Adipocyte (in vitro differentiated cells): ENCODE measurements around the gene CXCR3.
"Not testable (repeated sequence)": the region's sequence is repeated elsewhere in the genome, so short reads cannot be mapped to it uniquely, and the experiment has no call there.

Experiments used
- DNase-seq: peaks from one replicate; pipeline ENCODE4 v3.0.0-alpha.2; 2015; ENCODE audit warnings: low read depth
- H3K27me3 ChIP-seq: replicated peaks from 2 replicates; pipeline ENCODE4 v1.7.0; 2013; ENCODE audit warnings: mild to moderate bottlenecking, low read length, moderate library complexity; ENCODE audit not compliant: control insufficient read depth, insufficient read depth
- H3K36me3 ChIP-seq: 2 replicates; pipeline ENCODE4 v1.7.0; 2013; ENCODE audit warnings: low read length, mild to moderate bottlenecking, moderate library complexity; ENCODE audit not compliant: control insufficient read depth, insufficient read depth, severe bottlenecking
- H3K4me1 ChIP-seq: 2 replicates; pipeline ENCODE4 v1.7.0; 2013; ENCODE audit warnings: mild to moderate bottlenecking, low read length, moderate library complexity; ENCODE audit not compliant: control insufficient read depth, insufficient read depth
- H3K4me3 ChIP-seq: 2 replicates; pipeline ENCODE4 v1.7.0; 2013; ENCODE audit warnings: mild to moderate bottlenecking, low read length, moderate library complexity
- H3K9ac ChIP-seq: 2 replicates; pipeline ENCODE4 v1.7.0; 2013; ENCODE audit warnings: mild to moderate bottlenecking, low read length, moderate library complexity
- H3K9me3 ChIP-seq: 2 replicates; pipeline ENCODE4 v1.7.0; 2013; ENCODE audit warnings: mild to moderate bottlenecking, low read length, moderate library complexity; ENCODE audit not compliant: control insufficient read depth

CXCR3 gene

GRCh38 chrX:71618303-71618721, at the start of gene CXCR3:
Gene CXCR3 (minus strand): TSS chrX:71618511. CDS start chrX:71618449, 62 bp downstream.
- Histone ChIP-seq H3K4me1 (peaks cover 18% of the 10 kb centered on the region), H3K9me3 (peaks cover 13% of the 10 kb centered on the region), H3K9ac (no peak within 1 kb of the TSS), H3K27me3 (no peaks in the 10 kb centered on the region), H3K36me3 (peaks cover 21% of the 10 kb centered on the region), H3K4me3 (no peak within 1 kb of the TSS)
- no peak for DNase-seq

- no peak for DNase-seq
- H3K27me3 ChIP-seq = peaks cover 17% of the 10 kb centered on the region
- H3K4me1 ChIP-seq = no peaks in the 10 kb centered on the region
- H3K4me3 ChIP-seq = no peak within 1 kb of the TSS
- H3K9me3 ChIP-seq = no peaks in the 10 kb centered on the region
- no peaks in the 10 kb centered on the region for H3K36me3 ChIP-seq
- no peak within 1 kb of the TSS for H3K9ac ChIP-seq
Observed at GRCh38 chrX:71667328-71668247, 49.3 kb upstream of the CXCR3 start, which contains the start of gene LOC101059915. Gene LOC101059915 (plus strand): TSS chrX:71667546.

DNA sequence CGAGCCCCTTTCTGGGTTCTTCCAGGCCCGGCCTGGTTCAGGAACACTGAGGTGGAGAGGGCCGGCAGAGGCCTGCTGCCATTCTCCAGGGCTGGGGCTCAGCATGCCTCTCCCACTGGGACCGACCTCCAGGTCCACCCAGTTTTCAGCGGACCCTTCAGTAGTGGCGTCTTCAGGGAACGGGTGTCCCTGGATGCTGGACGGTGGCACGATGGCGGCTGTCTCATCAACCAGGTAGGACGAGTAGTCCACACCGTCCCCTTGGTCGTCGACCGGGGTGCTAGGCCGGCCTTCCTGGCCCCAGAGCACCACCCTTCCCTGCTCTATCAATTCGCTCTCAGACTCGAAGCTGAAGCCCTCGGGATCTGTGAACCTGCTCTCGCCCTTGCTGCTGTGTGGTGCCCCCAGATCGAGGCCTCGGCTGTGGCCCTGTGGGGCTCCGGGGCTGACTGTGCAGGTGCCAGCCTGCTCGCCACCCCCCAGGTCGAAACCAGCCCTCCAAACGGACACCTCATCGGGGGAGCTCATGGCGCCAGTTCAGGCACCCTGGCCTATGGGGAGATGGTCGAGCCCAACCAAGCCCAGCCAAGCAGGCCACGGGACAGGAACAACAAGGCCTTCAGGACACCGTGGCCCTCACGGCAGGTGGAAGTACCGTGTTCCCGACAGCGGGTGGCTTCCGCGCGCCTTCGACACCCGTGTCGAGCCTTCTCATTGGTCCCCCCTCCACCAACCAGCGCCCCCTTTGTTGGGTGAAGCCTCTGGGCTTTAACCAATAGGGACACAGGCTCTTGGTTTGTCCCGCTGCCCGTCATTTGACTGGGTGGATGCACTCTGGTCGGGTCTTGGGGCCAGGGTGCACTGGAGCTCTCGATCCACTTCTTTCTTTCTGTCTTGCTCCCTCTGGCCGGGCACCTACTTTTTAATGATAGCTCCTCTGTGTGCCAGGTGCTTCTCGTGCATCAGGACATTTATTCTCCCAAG, 48.2 kb upstream of the CXCR3 start:
- H3K36me3 ChIP-seq = no peaks in the 10 kb centered on the region
- H3K4me1 ChIP-seq = no peaks in the 10 kb centered on the region
- H3K9me3 ChIP-seq = no peaks in the 10 kb centered on the region
- H3K9ac ChIP-seq = no peak overlapping the region
- peaks cover 21% of the 10 kb centered on the region for H3K27me3 ChIP-seq
- DNase-seq = no peak
- no peak overlapping the region for H3K4me3 ChIP-seq

DNA sequence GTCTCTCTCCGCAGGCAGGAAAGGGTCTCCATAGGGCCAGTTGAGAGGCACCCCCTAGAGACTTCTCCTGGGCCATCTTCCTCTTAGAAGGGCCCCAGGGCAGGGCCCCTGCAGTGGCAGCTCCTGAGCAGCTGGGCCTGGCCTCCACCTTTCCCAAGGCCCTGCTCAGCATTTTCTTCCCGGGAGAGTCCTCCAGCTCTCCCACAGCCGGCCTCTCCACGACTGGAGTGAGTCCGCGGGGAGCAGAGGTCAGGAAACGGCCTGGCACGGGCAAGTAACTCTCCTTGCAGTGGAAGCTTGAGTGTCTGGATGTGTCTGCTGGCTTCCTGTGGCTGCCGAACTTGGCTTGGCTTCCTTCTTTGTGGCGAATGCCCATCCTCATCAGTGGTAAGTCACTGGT, 47.4 kb upstream of the CXCR3 start:
- Histone ChIP-seq H3K4me3 (no peak overlapping the region), H3K27me3 (peaks cover 17% of the 10 kb centered on the region)
- DNase-seq = no peak

GRCh38 chrX:71664889-71665491, 46.7 kb upstream of the CXCR3 start:
- Histone ChIP-seq H3K9me3 (no peaks in the 10 kb centered on the region), H3K4me1 (no peaks in the 10 kb centered on the region), H3K36me3 (no peaks in the 10 kb centered on the region), H3K27me3 (peaks cover 17% of the 10 kb centered on the region), H3K9ac (no peak overlapping the region), H3K4me3 (no peak overlapping the region)
- DNase-seq = no peak

More for the DNA sequence above, 47.4 kb upstream of the CXCR3 start:
- H3K4me1 ChIP-seq = no peaks in the 10 kb centered on the region
- no peaks in the 10 kb centered on the region for H3K36me3 ChIP-seq
- H3K9ac ChIP-seq = no peak overlapping the region
- H3K9me3 ChIP-seq = no peaks in the 10 kb centered on the region

- not testable (repeated sequence) for H3K9me3 ChIP-seq, H3K9ac ChIP-seq, H3K4me1 ChIP-seq, H3K36me3 ChIP-seq, DNase-seq, H3K4me3 ChIP-seq
- peaks cover 15% of the 10 kb centered on the region for H3K27me3 ChIP-seq
Observed at GRCh38 chrX:71664202-71664601, 45.9 kb upstream of the CXCR3 start.

GRCh38 chrX:71663238-71663637, 44.9 kb upstream of the CXCR3 start:
- H3K36me3 ChIP-seq, DNase-seq, H3K9ac ChIP-seq, H3K4me1 ChIP-seq, H3K9me3 ChIP-seq, H3K4me3 ChIP-seq: not testable (repeated sequence)
- H3K27me3 ChIP-seq = peaks cover 12% of the 10 kb centered on the region

GRCh38 chrX:71662654-71663053, 44.3 kb upstream of the CXCR3 start:
- not testable (repeated sequence) for DNase-seq, H3K4me3 ChIP-seq, H3K36me3 ChIP-seq, H3K9me3 ChIP-seq, H3K4me1 ChIP-seq, H3K9ac ChIP-seq, H3K27me3 ChIP-seq

DNA sequence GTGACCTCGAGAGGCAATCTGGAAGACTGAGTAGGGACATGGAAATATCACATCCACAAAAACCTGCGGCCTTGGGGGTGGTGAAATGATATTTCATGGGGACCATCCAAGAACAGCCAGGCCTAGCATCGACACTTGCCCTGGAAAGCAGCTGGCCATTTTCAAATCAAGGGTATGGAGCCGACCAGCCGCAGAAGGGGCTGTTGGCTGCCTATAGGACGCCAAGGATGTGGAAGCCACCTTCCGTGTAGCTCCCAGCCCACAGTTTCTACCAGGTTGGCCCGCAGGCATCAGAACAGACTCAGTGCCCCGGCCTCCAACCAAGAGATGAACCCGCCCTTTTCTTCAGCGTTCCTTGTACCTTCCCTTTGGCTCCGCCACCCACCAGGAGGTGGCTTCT, 43.6 kb upstream of the CXCR3 start:
- no peak for DNase-seq
- H3K4me3 ChIP-seq = no peak overlapping the region
- no peaks in the 10 kb centered on the region for H3K4me1 ChIP-seq
- H3K27me3 ChIP-seq = peaks cover 10% of the 10 kb centered on the region
- no peaks in the 10 kb centered on the region for H3K36me3 ChIP-seq
- H3K9ac ChIP-seq = no peak overlapping the region
- peaks cover under 1% of the 10 kb centered on the region for H3K9me3 ChIP-seq

GRCh38 chrX:71660562-71661416, 42.5 kb upstream of the CXCR3 start:
- Histone ChIP-seq H3K9ac (no peak overlapping the region), H3K9me3 (peaks cover 3% of the 10 kb centered on the region), H3K4me1 (no peaks in the 10 kb centered on the region), H3K4me3 (no peak overlapping the region), H3K27me3 (peaks cover 10% of the 10 kb centered on the region), H3K36me3 (no peaks in the 10 kb centered on the region)
- DNase-seq = no peak
